GM23338 (cell line): ENCODE measurements around the gene ARHGEF19. TPM values are rescaled to one million over a fixed set of nuclear protein-coding genes. Genes with fewer than 3 reads are reported as not detected.

Experiments
- ATAC-seq: fragments of 200-7000 bp; cut with Tn5 transposase; 3 replicates; pipeline ENCODE4 v1.9.1; 2020
- DNase-seq: peaks from one replicate; pipeline ENCODE4 v3.0.0-alpha.2; 2015; ENCODE audit warnings: low spot score
- H2AFZ ChIP-seq: fragments of 200-600 bp; sonication (generic); 2 replicates; pipeline ENCODE4 v1.8.0; 2016; ENCODE audit warnings: antibody characterized with exemption, mild to moderate bottlenecking, moderate library complexity
- H3F3A ChIP-seq: fragments of 200-600 bp; sonication (generic); replicated peaks from 2 replicates; pipeline ENCODE4 v1.8.0; 2017; ENCODE audit warnings: antibody characterized with exemption, mixed run types, low read depth
- H3K27ac ChIP-seq: fragments of 200-600 bp; sonication (generic); 2 replicates; pipeline ENCODE4 v1.6.1; 2016; ENCODE audit warnings: low read depth
- H3K27me3 ChIP-seq: fragments of 200-600 bp; sonication (generic); 2 replicates; pipeline ENCODE4 v1.8.0; 2016; ENCODE audit warnings: mild to moderate bottlenecking, mixed run types, moderate library complexity; ENCODE audit not compliant: insufficient read depth
- H3K36me3 ChIP-seq: fragments of 200-600 bp; sonication (generic); 2 replicates; pipeline ENCODE4 v1.8.0; 2016; ENCODE audit warnings: mild to moderate bottlenecking; ENCODE audit not compliant: insufficient read depth
- H3K4me1 ChIP-seq: fragments of 200-600 bp; sonication (generic); 2 replicates; pipeline ENCODE4 v1.8.0; 2016; ENCODE audit warnings: mild to moderate bottlenecking, moderate library complexity; ENCODE audit not compliant: insufficient read depth
- H3K4me2 ChIP-seq: fragments of 200-600 bp; sonication (generic); 2 replicates; pipeline ENCODE4 v1.7.1; 2017; ENCODE audit warnings: mixed run types
- H3K4me3 ChIP-seq: fragments of 200-600 bp; sonication (generic); 2 replicates; pipeline ENCODE4 v1.6.1; 2016; ENCODE audit warnings: mixed run types
- H3K79me2 ChIP-seq: fragments of 200-600 bp; sonication (generic); replicated peaks from 2 replicates; pipeline ENCODE4 v1.8.0; 2017; ENCODE audit warnings: mild to moderate bottlenecking; ENCODE audit not compliant: insufficient read depth
- H3K9me2 ChIP-seq: fragments of 200-600 bp; sonication (generic); 2 replicates; pipeline ENCODE4 v1.8.0; 2017; ENCODE audit not compliant: insufficient read depth
- H4K20me1 ChIP-seq: fragments of 200-600 bp; sonication (generic); replicated peaks from 2 replicates; pipeline ENCODE4 v1.8.0; 2017; ENCODE audit warnings: mild to moderate bottlenecking; ENCODE audit not compliant: insufficient read depth
- H3K27ac Mint-ChIP-seq: 2 replicates; pipeline ENCODE4 v1.8.0; 2020; ENCODE audit warnings: inconsistent platforms, mild to moderate bottlenecking, moderate library complexity, mixed read lengths
- H3K27me3 Mint-ChIP-seq: 3 replicates; pipeline ENCODE4 v1.8.0; 2022; ENCODE audit warnings: low read depth, mild to moderate bottlenecking, moderate library complexity, mixed read lengths, inconsistent platforms; ENCODE audit not compliant: insufficient read depth, poor library complexity
- H3K36me3 Mint-ChIP-seq: 3 replicates; pipeline ENCODE4 v1.8.0; 2021; ENCODE audit warnings: low read depth, mild to moderate bottlenecking, inconsistent platforms, moderate library complexity, mixed read lengths
- H3K4me1 Mint-ChIP-seq: 3 replicates; pipeline ENCODE4 v1.8.0; 2020; ENCODE audit warnings: mild to moderate bottlenecking, inconsistent platforms, mixed read lengths
- H3K4me3 Mint-ChIP-seq: 3 replicates; pipeline ENCODE4 v1.8.0; 2021; ENCODE audit warnings: moderate library complexity, mild to moderate bottlenecking, inconsistent platforms, mixed read lengths
- H3K9me3 Mint-ChIP-seq: 3 replicates; pipeline ENCODE4 v1.8.0; 2020; ENCODE audit warnings: moderate library complexity, mild to moderate bottlenecking, inconsistent platforms, mixed read lengths
- CREB1 ChIP-seq: fragments of 250-450 bp; sonication (Bioruptor Pico); IDR thresholded peaks from 2 replicates; pipeline ENCODE4 v1.5.0; 2020; ENCODE audit warnings: low read depth, mild to moderate bottlenecking, moderate library complexity
- CTCF ChIP-seq, 2 experiments: fragments of 200-600 bp in 1 of 2; sonication (generic) in 1 of 2; conservative IDR thresholded peaks; 2 replicates each; pipeline versions ENCODE4 v1.5.1 to v1.6.1; 2016 to 2017; ENCODE audit warnings: antibody characterized with exemption in 2 of 2, low read depth in 2 of 2, mild to moderate bottlenecking in 2 of 2, moderate library complexity in 1 of 2
- ETS1 ChIP-seq: IDR thresholded peaks from 2 replicates; pipeline ENCODE4 v1.6.1; 2016; ENCODE audit warnings: antibody characterized with exemption
- REST ChIP-seq: IDR thresholded peaks from one replicate; pipeline ENCODE4 v1.6.1; 2018; ENCODE audit warnings: antibody characterized with exemption; ENCODE audit not compliant: unreplicated experiment
- ZNF114 ChIP-seq: fragments of 250-450 bp; sonication (Bioruptor Pico); IDR thresholded peaks from 2 replicates; pipeline ENCODE4 v1.5.0; 2020; ENCODE audit warnings: mild to moderate bottlenecking, moderate library complexity
- ZNF331 ChIP-seq: fragments of 250-450 bp; sonication (Bioruptor Pico); IDR thresholded peaks from 2 replicates; pipeline ENCODE4 v1.5.0; 2020; ENCODE audit warnings: low read depth, mild to moderate bottlenecking, moderate library complexity
- polyA plus RNA-seq: library from polyadenylated mRNA; unstranded; fragments of >200 nt; fragmentation: Nextera tagmentation; extraction: Ambion mirVana; gene quantifications from 2 replicates; pipeline ENCODE4 v1.2.1, GENCODE V29; 2016
- total RNA-seq: library from RNA; depleted of rRNA; stranded (reverse); fragments of >200 nt; shearing (Covaris generic); gene quantifications from 2 replicates; pipeline ENCODE4 v1.2.3, GENCODE V29; 2014

The ARHGEF19 gene
- total and polyA plus RNA-seq, 2 experiments from 2014 or later = 19.5 to 46.4 TPM

GRCh38 chr1:16153999-16154673 lies 58.3 kb downstream of the ARHGEF19 start:
- DNase-seq = no peak
- Mint-ChIP-seq H3K27me3 (peaks cover 27% of the 10 kb centered on the region), H3K27ac (no peak overlapping the region), H3K4me3 (peak overlapping the region; percentile 90), H3K36me3 (peaks cover 11% of the 10 kb centered on the region), H3K4me1 (peaks cover 48% of the 10 kb centered on the region), H3K9me3 (no peaks in the 10 kb centered on the region)
- Histone ChIP-seq H3F3A (0 out of 2 replicates have a peak, but pooled peaks cover 3% of the 10 kb centered on the region), H2AFZ (no peak overlapping the region), H3K4me1 (peaks cover 47% of the 10 kb centered on the region), H4K20me1 (peaks cover 11% of the 10 kb centered on the region), H3K27me3 (peaks cover 16% of the 10 kb centered on the region), H3K4me3 (peak overlapping the region; percentile 92), H3K4me2 (peak overlapping the region; percentile 98), H3K36me3 (peaks cover 3% of the 10 kb centered on the region; the same call in 1 of the 2 replicates), H3K9me2 (no peaks in the 10 kb centered on the region), H3K79me2 (peaks cover 60% of the 10 kb centered on the region), H3K27ac (no peak overlapping the region)
- ATAC-seq = no peak
- no peak for TF ChIP-seq REST
- no peak for TF ChIP-seq ZNF331 (CRISPR knock-in tag)
- TF ChIP-seq ETS1 = no peak
- TF ChIP-seq ZNF114 (CRISPR knock-in tag) = no peak
- TF ChIP-seq CTCF (conservative IDR thresholded peaks at IDR 0.05; ENCODE audit: low read depth in 2 of 2) = no peak
- no peak for TF ChIP-seq CREB1
